GM21390 (cell line): Measurements from ENCODE around the gene TMEM98.
"Not testable (repeated sequence)": the region's sequence is repeated elsewhere in the genome, so short reads cannot be mapped to it uniquely, and the experiment has no call there.

Source experiments
- ATAC-seq: cut with Tn5 transposase; IDR thresholded peaks from one replicate; pipeline ENCODE4 v1.9.1; 2021; ENCODE audit not compliant: unreplicated experiment

TMEM98 gene, protein sequence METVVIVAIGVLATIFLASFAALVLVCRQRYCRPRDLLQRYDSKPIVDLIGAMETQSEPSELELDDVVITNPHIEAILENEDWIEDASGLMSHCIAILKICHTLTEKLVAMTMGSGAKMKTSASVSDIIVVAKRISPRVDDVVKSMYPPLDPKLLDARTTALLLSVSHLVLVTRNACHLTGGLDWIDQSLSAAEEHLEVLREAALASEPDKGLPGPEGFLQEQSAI

DNA sequence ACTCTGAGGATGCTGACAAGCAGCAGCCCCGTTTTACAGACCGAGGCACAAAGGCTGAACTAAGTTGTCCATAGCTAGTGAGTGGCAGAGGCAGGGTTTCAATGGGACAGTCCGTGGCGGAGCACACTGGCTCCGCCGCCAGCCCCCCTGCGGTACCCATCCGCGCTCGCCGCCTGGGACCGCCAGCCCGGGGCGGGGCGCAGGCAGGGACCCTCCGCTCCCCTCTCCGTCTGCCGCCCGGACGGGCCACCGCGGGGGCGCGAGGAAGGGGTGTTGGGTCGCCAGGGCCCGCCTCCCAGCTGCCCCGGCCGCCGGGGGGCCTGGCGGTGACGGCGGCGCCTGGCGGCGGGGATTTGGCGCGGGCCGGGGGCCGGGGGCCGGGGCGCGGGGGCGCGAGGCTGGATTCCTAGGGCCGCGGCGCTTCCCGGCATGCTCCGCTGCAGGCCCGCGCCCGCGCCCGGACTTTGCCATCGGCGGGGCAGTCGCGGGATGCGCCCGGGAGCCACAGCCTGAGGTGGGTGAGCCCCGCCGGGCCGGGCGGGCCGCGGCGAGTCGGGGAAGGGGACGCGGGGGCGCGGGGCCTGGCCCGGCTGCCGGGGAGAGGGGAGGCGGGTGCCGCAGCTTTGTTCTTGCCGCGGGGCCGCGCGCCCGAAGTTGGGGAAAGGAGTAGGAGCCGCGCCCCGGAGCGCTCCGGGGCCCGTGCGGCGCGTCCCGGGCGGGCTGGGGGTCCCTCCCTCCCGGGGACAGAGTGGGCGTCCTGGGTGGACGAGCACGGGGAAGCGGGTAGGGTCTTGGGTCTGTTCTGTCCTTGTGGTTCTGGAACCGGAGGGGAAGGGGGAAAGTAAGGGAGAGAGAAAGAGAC is at the start of gene TMEM98:
Gene TMEM98 (plus strand): TSS at position 430 of the 862 bp plus-strand sequence. CDS start 3,376 bp downstream, outside the sequence.
- ATAC-seq = no peak

GRCh38 chr17:32878211-32878610 is 49.7 kb upstream of the TMEM98 start:
- no peak for ATAC-seq

GRCh38 chr17:32879134-32879533 is 48.8 kb upstream of the TMEM98 start:
- ATAC-seq = no peak

GRCh38 chr17:32880671-32881453 is 47.1 kb upstream of the TMEM98 start:
- ATAC-seq = no peak

- ATAC-seq = no peak
These were observed 45.9 kb upstream of the TMEM98 start for GRCh38 chr17:32882029-32882428.

- no peak for ATAC-seq
These were observed 45.2 kb upstream of the TMEM98 start for GRCh38 chr17:32882734-32883133.

- not testable (repeated sequence) for ATAC-seq
These were observed 41.0 kb upstream of the TMEM98 start for GRCh38 chr17:32886951-32887350.

- not testable (repeated sequence) for ATAC-seq
These were observed 40.5 kb upstream of the TMEM98 start for GRCh38 chr17:32887410-32887809.

- ATAC-seq = no peak
These were observed 33.7 kb upstream of the TMEM98 start for GRCh38 chr17:32894245-32894644.

GRCh38 chr17:32896647-32897258 is 31.2 kb upstream of the TMEM98 start:
- ATAC-seq = no peak

DNA sequence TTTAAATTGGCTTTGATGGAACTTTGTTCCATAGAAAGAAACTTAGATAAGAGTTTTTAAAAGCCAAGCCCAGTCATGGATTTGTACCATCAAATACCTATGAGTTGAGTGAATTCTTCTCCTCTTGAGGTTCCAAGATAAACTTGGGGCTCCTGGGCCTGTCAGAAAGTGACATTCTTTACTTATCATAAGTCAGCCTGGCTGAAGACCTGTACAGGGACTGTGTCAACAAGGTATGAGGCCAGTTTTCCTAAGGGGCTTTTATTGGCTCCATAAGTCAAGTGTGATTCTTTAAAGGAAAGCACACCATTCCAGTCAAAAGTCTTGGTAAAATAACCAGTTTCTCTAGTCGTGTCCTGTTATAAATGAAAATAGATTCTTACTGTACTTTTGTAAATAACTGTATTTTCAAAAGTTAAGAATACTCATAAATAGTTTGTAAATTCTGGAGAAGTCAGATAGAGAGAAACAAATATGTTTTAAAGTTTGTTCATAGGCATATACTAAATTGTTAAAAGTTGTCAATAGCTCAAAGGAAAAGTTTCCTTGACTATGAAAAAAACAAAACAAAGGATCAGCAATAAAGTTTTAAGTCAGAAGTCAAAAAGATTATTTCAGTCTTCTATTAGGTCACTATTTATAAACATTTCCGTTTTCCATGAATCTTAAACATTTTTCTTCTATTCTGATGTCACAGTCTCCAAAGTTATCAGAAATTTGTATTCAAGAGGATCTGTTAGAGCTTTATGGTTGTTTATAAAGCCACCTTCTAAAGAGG is 28.5 kb upstream of the TMEM98 start:
- no peak for ATAC-seq

- no peak for ATAC-seq
These were observed 26.2 kb upstream of the TMEM98 start for GRCh38 chr17:32901743-32902142.

DNA sequence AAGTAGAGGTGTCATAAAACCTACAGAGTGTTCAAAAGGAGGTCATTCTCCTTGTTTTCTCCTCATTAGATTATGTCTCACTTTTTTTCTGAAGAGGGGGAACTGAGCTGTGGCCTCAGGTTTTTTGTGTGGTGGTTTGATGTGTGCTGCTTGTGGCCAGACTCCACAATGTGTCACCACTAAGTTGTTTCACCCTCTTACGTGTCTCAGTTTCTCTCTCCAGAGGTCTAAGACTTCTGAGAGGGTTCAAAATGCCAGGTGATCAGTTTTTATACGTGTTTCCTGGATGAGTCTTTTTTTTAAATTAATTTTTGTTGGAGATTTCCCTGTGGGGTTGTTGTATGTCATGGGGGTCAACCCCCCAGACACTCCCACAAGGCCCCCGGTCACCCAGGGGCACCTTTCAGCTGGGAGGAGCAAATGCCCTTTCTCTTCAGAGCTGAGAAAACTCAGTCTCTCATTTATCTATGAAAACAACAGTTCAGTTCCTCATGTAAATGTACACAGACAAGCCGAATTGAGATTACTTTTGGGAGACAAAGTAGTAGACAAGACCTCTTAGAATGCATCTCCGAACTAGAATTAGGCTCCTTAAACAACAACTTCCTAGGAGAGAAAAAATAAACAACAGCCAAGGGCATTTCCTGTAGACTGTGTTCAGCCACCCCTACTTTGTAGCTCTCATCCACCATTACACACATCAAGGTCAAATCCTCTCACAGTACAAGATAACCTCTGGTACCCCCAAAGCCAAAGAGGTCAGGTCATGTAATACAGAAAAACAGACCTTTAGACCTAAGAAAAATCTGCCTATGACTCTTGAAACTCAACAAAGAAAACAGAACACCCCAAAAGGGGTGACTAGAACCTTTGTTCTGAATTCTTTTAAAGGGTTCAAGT is 23.9 kb upstream of the TMEM98 start:
- ATAC-seq = no peak

- ATAC-seq = no peak
These were observed 23.1 kb upstream of the TMEM98 start for GRCh38 chr17:32904891-32905290.

DNA sequence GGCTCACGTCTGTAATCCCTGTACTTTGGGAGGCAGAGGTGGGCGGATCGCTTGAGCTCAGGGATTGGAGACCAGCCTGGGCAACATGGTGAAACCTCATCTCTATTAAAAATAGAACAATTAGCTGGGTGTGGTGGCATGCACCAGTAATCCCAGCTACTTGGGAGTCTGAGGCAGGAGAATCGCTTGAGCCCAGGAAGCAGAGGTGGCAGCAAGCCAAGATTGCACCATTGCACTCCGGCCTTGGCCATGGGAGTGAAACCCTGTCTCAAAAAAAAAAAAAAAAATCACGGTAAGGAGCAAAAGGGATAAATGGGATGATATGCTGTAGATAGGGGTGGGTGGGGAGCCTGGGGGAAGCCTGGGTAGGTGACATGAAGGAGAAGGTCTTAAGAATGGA is 20.4 kb upstream of the TMEM98 start:
- ATAC-seq = no peak

- ATAC-seq = no peak
These were observed 18.1 kb upstream of the TMEM98 start for GRCh38 chr17:32909787-32910369.

DNA sequence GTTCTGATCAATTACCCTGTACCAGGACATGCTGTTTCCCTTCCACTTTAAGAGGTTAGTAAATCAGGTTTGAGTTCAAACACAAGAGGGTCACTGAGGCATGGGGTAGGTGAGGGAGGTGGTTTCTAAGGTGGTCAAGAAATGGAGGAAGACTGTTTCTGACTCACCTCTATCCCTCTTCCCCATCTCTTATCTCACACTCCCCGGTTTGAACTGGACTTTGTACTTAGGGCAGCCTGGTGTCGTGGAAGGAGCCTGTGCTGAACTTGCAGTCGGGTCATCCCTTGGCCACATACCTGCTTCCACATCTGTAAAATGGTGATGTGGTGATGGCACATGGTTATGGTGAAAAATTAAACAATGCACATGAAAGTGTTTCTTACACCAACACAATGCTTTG is 17.2 kb upstream of the TMEM98 start:
- ATAC-seq = no peak

- no peak for ATAC-seq
These were observed 15.6 kb upstream of the TMEM98 start for GRCh38 chr17:32912218-32912897.
